Jurkat, Clone E6-1 (cell line): ENCODE results near the gene IREB2.
"Not testable (repeated sequence)": the region's sequence is repeated elsewhere in the genome, so short reads cannot be mapped to it uniquely, and the experiment has no call there.

ENCODE experiments used
- DNase-seq: peaks from one replicate; pipeline ENCODE4 v3.0.0-alpha.2; 2011; ENCODE audit warnings: low read depth, low spot score
- H3K4me3 ChIP-seq: 2 replicates; pipeline ENCODE4 v1.5.1; 2011; ENCODE audit warnings: mild to moderate bottlenecking, low read length, control low read depth, moderate library complexity

IREB2 gene

DNA sequence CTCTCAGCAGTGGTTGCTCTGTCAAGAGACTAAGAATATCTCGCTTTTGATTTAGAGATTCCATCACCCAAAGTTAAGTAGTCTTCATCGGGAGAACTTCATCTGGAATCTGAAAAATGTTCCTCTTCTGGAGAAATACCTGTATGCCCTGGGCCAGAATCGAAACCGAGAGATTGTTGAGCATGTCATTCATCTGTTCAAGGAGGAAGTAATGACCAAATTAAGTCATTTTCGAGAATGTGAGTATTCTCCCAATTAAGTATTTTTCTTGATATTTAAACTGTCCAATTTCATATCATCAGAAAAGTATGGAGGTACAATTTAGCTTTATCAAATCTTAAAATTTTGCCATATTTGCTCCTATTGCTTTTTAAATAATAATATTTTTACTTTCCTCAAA is 89.3 kb downstream of the IREB2 start:
- H3K4me3 ChIP-seq: no peak overlapping the region
- DNase-seq: no peak

DNA sequence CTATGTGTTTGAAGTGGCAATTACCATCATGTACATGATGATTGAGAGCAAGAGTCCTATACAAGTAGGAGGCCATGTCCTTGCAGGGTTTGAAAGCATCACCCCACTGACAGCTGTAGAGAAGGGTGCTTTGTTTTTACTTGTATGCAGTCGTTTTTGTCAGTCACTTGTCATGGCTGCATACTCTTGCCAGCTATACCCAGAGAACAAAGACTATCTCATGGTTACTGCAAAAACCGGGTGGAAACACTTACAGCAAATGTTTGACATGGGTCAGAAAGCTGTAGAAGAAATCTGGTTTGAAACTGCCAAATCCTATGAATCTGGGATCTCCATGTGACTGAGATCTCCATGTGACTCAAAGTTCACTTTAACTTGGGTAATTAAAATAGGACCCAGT is 95.3 kb downstream of the IREB2 start:
- no peak for DNase-seq
- H3K4me3 ChIP-seq: no peak overlapping the region

DNA sequence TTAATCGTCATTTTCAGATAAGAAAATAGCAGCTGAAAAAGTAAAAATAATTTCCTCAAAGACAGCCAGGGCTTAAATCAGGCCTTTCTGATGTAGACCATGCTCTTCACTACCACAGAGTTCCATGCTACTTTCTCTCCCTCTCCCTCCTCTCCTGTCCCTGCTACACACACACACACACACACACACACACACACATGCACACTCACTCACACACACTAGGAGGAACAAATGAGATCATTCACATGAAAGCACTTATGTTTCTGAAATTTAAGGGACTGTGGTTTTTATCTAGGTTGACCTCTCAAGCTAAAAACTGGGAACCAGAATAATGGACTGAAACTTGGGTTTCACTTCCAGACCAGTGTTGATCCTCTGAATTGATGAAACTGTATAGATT is 98.1 kb downstream of the IREB2 start:
- DNase-seq: no peak
- H3K4me3 ChIP-seq: no peak overlapping the region

- no peak for DNase-seq
- no peak overlapping the region for H3K4me3 ChIP-seq
Observed at GRCh38 chr15:78537266-78537905, 99.4 kb downstream of the IREB2 start.

GRCh38 chr15:78538358-78538757 is 100.3 kb downstream of the IREB2 start:
- DNase-seq: no peak
- no peak overlapping the region for H3K4me3 ChIP-seq

DNA sequence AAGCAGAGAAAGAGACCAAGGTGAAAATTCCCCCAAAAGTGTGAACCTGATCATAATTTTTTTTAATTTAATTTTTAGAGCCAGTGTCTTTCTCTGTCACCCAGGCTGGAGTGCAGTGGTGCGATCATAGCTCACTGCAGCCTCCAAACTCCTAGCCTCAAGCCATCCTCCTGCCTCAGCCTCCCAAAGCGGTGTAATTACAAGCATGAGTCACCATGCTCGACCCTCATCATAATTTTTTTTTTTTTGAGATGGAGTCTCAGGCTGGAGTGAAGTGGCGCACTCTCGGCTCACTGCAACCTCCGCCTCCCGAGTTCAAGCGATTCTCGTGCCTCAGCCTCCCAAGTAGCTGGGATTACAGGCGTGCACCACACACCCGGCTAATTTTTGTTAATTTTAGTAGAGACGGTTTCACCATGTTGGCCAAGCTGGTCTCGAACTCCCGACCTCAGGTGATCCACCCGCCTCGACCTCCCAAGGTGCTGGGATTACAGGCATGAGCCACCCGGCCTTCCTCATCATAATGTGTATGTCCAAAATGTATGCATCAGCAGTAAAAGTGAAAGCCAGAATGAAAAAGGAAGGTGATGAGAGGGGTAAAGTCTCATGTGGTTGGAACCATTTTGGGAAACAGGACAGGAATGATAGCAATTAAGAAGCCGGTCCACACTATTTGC is 101.6 kb downstream of the IREB2 start:
- peak overlapping the region; percentile 91 for H3K4me3 ChIP-seq
- DNase-seq: not testable (repeated sequence)

DNA sequence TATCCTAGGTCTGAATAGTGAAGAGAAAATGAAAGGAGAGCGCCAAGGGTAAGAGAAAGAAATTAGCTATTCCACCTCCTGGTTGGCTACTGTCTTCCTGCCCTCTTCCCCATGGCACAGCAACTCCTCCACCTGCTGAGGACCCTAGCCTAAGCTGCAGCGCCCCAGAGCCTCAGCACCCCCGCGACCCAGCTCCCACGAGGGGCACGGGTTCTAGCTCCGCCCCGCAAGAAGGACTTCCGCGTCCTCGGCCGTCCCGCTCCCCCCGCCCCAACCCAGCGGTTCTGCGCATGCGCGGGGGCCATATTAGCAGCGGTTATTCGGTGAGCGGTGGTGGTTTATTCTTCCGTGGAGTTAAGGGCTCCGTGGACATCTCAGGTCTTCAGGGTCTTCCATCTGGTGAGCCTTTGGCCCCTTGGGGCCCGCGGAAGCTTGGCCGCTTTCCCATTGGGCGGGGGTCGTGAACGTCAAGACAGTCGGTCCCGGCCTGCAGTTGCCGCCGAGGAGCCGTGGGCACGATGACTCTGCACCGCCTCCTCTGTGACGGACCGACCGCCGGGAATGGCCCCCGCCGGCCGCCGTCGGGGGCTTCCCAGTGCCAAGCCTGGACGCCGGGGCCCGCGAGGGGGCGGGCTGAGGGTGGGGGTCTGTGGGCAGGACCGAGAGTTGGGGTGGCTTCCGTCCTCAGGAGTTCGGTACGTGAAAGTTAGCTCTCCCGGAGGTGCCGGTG is 102.3 kb downstream of the IREB2 start, which contains the start of gene PSMA4:
Gene PSMA4, plus strand, starts transcription at position 304 of the 730 bp plus-strand sequence. CDS start 1,484 bp downstream, outside the sequence.
- peak; percentile 81 for DNase-seq
- H3K4me3 ChIP-seq: peak within 1 kb of the TSS; percentile 91

GRCh38 chr15:78540871-78541743 is 103.1 kb downstream of the IREB2 start:
- no peak for DNase-seq
- H3K4me3 ChIP-seq: peak overlapping the region; percentile 91

DNA sequence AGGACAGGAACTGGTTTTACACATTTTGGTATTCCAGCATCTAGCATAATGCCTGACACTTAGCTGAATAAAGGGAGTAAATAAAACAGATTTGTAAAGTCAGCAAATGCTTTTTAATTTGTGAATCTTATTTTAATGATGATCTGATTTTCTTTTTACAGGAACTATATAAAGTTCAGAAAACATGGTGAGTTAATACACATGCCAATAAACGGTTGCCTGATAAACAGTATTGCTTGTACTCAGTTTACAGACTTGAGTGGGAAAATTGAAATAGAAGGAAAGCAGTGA is 103.7 kb downstream of the IREB2 start:
- no peak for DNase-seq
- H3K4me3 ChIP-seq: peak overlapping the region; percentile 91

- DNase-seq: no peak
- no peak overlapping the region for H3K4me3 ChIP-seq
Observed at GRCh38 chr15:78542647-78543046, 104.6 kb downstream of the IREB2 start.

GRCh38 chr15:78550194-78550593 is 112.2 kb downstream of the IREB2 start:
- DNase-seq: no peak
- no peak overlapping the region for H3K4me3 ChIP-seq

- DNase-seq: no peak
Observed at GRCh38 chr15:78550815-78551214, 112.8 kb downstream of the IREB2 start.

More at GRCh38 chr15:78550815-78551214, 112.8 kb downstream of the IREB2 start:
- H3K4me3 ChIP-seq: no peak overlapping the region
